Measurements from ENCODE around the gene HASPIN.
A peak's percentile ranks its signal among the peaks of the same experiment; 100 is the strongest.

HASPIN gene

GRCh38 chr17:3678821-3679530 lies 44.7 kb upstream of the HASPIN start:
- no peak overlapping the region for H4K91ac ChIP-seq (ENCODE audit: low read length)
- H3K27ac ChIP-seq (ENCODE audit: low read length, poor library complexity, severe bottlenecking), result no peak overlapping the region
- WGBS, result 93% methylated on average over 27 of the region's 27 CpGs
- no peak overlapping the region for H3K18ac ChIP-seq (ENCODE audit: low read depth in 1 of 2, low read length in 2 of 2)
- no peak overlapping the region for H2AFZ ChIP-seq (ENCODE audit: low read depth, low read length)
- no peak overlapping the region for H3K9ac ChIP-seq (ENCODE audit: low read length)
- DNase-seq, result no peak
- peaks cover 30 to 54% of the 10 kb centered on the region in 2 experiments for H3K27me3 ChIP-seq (ENCODE audit: control insufficient read depth in 1 of 2, insufficient read depth in 1 of 2, low read length in 2 of 2)
- H3K4me3 ChIP-seq (ENCODE audit: insufficient read depth in 1 of 2, low read depth in 1 of 2, low read length in 2 of 2), result no peak overlapping the region
- H2BK120ac ChIP-seq (ENCODE audit: low read depth, low read length), result no peak overlapping the region
- no peaks in the 10 kb centered on the region for H3K36me3 ChIP-seq (ENCODE audit: control insufficient read depth in 1 of 2, insufficient read depth in 2 of 2, low read depth in 1 of 2, low read length in 2 of 2)
- no peaks in the 10 kb centered on the region for H3K9me3 ChIP-seq (ENCODE audit: control insufficient read depth, low read length)
- no peak overlapping the region for H3K23ac ChIP-seq (ENCODE audit: low read length in 2 of 2)
- H3K79me1 ChIP-seq (replicated peaks; ENCODE audit: low read length, poor library complexity, severe bottlenecking), result no peaks in the 10 kb centered on the region
- H4K8ac ChIP-seq (ENCODE audit: low read length), result no peak overlapping the region
- no peak overlapping the region for H3K14ac ChIP-seq (ENCODE audit: low read length in 2 of 2)
- no peak overlapping the region for H3K4me2 ChIP-seq (ENCODE audit: low read length, poor library complexity, severe bottlenecking)
- H3K4ac ChIP-seq (ENCODE audit: low read depth in 1 of 2, low read length in 2 of 2), result no peak overlapping the region
- no peak overlapping the region for H2BK12ac ChIP-seq (ENCODE audit: low read length in 2 of 2)
- peaks cover 11% of the 10 kb centered on the region for H3K4me1 ChIP-seq (ENCODE audit: control insufficient read depth, insufficient read depth, low read depth, low read length)
- H2BK5ac ChIP-seq (ENCODE audit: low read depth, low read length, poor library complexity, severe bottlenecking), result no peak overlapping the region
- H2AK5ac ChIP-seq (ENCODE audit: low read length, severe bottlenecking), result no peak overlapping the region
- no peak overlapping the region for H2BK15ac ChIP-seq (ENCODE audit: low read depth, poor library complexity, severe bottlenecking)

GRCh38 chr17:3679531-3680126 lies 44.1 kb upstream of the HASPIN start:
- Histone ChIP-seq H3K4me2 (ENCODE audit: low read length, poor library complexity, severe bottlenecking) (no peak overlapping the region), H3K9ac (ENCODE audit: low read length) (no peak overlapping the region), H3K79me1 (replicated peaks; ENCODE audit: low read length, poor library complexity, severe bottlenecking) (no peaks in the 10 kb centered on the region), H4K91ac (ENCODE audit: low read length) (no peak overlapping the region), H3K36me3 (ENCODE audit: control insufficient read depth in 1 of 2, insufficient read depth in 2 of 2, low read depth in 1 of 2, low read length in 2 of 2) (no peaks in the 10 kb centered on the region), H2AK5ac (ENCODE audit: low read length, severe bottlenecking) (no peak overlapping the region), H2BK15ac (ENCODE audit: low read depth, poor library complexity, severe bottlenecking) (no peak overlapping the region), H2BK5ac (ENCODE audit: low read depth, low read length, poor library complexity, severe bottlenecking) (no peak overlapping the region), H3K4me1 (ENCODE audit: control insufficient read depth, insufficient read depth, low read depth, low read length) (peaks cover 11% of the 10 kb centered on the region), H3K18ac (ENCODE audit: low read depth in 1 of 2, low read length in 2 of 2) (no peak overlapping the region), H3K4me3 (ENCODE audit: insufficient read depth in 1 of 2, low read depth in 1 of 2, low read length in 2 of 2) (no peak overlapping the region), H3K27ac (ENCODE audit: low read length, poor library complexity, severe bottlenecking) (no peak overlapping the region), H4K8ac (ENCODE audit: low read length) (no peak overlapping the region), H2BK12ac (ENCODE audit: low read length in 2 of 2) (no peak overlapping the region), H3K4ac (ENCODE audit: low read depth in 1 of 2, low read length in 2 of 2) (no peak overlapping the region), H3K23ac (ENCODE audit: low read length in 2 of 2) (no peak overlapping the region), H2AFZ (ENCODE audit: low read depth, low read length) (no peak overlapping the region), H3K27me3 (ENCODE audit: control insufficient read depth in 1 of 2, insufficient read depth in 1 of 2, low read length in 2 of 2) (peaks cover 35 to 58% of the 10 kb centered on the region in 2 experiments), H2BK120ac (ENCODE audit: low read depth, low read length) (no peak overlapping the region), H3K14ac (ENCODE audit: low read length in 2 of 2) (no peak overlapping the region), H3K9me3 (ENCODE audit: control insufficient read depth, low read length) (no peaks in the 10 kb centered on the region)
- 84% methylated on average over 20 of the region's 20 CpGs for WGBS
- no peak for DNase-seq

- no peak overlapping the region for H3K23ac ChIP-seq (ENCODE audit: low read length in 2 of 2)
- H3K27ac ChIP-seq (ENCODE audit: low read length, poor library complexity, severe bottlenecking), result no peak overlapping the region
- WGBS, result 93% methylated on average over 9 of the region's 12 CpGs
- no peak overlapping the region for H3K18ac ChIP-seq (ENCODE audit: low read depth in 1 of 2, low read length in 2 of 2)
- peaks cover 33 to 61% of the 10 kb centered on the region in 2 experiments for H3K27me3 ChIP-seq (ENCODE audit: control insufficient read depth in 1 of 2, insufficient read depth in 1 of 2, low read length in 2 of 2)
- H2BK5ac ChIP-seq (ENCODE audit: low read depth, low read length, poor library complexity, severe bottlenecking), result no peak overlapping the region
- no peak overlapping the region for H4K8ac ChIP-seq (ENCODE audit: low read length)
- H2BK15ac ChIP-seq (ENCODE audit: low read depth, poor library complexity, severe bottlenecking), result no peak overlapping the region
- no peak overlapping the region for H2BK12ac ChIP-seq (ENCODE audit: low read length in 2 of 2)
- H3K9me3 ChIP-seq (ENCODE audit: control insufficient read depth, low read length), result no peaks in the 10 kb centered on the region
- no peak overlapping the region for H2AK5ac ChIP-seq (ENCODE audit: low read length, severe bottlenecking)
- peaks cover 11% of the 10 kb centered on the region for H3K4me1 ChIP-seq (ENCODE audit: control insufficient read depth, insufficient read depth, low read depth, low read length)
- H3K79me1 ChIP-seq (replicated peaks; ENCODE audit: low read length, poor library complexity, severe bottlenecking), result no peaks in the 10 kb centered on the region
- no peak overlapping the region for H2BK120ac ChIP-seq (ENCODE audit: low read depth, low read length)
- H2AFZ ChIP-seq (ENCODE audit: low read depth, low read length), result no peak overlapping the region
- no peaks in the 10 kb centered on the region for H3K36me3 ChIP-seq (ENCODE audit: control insufficient read depth in 1 of 2, insufficient read depth in 2 of 2, low read depth in 1 of 2, low read length in 2 of 2)
- no peak overlapping the region for H3K14ac ChIP-seq (ENCODE audit: low read length in 2 of 2)
- no peak overlapping the region for H3K4me3 ChIP-seq (ENCODE audit: insufficient read depth in 1 of 2, low read depth in 1 of 2, low read length in 2 of 2)
- H3K4ac ChIP-seq (ENCODE audit: low read depth in 1 of 2, low read length in 2 of 2), result no peak overlapping the region
- H3K4me2 ChIP-seq (ENCODE audit: low read length, poor library complexity, severe bottlenecking), result no peak overlapping the region
- no peak for DNase-seq
- H3K9ac ChIP-seq (ENCODE audit: low read length), result no peak overlapping the region
- no peak overlapping the region for H4K91ac ChIP-seq (ENCODE audit: low read length)
Measured at GRCh38 chr17:3681057-3681456, 42.6 kb upstream of the HASPIN start.

- Histone ChIP-seq H3K23ac (ENCODE audit: low read length in 2 of 2) (no peak overlapping the region), H4K8ac (ENCODE audit: low read length) (no peak overlapping the region), H3K4ac (ENCODE audit: low read depth in 1 of 2, low read length in 2 of 2) (no peak overlapping the region), H3K79me1 (replicated peaks; ENCODE audit: low read length, poor library complexity, severe bottlenecking) (no peaks in the 10 kb centered on the region), H3K18ac (ENCODE audit: low read depth in 1 of 2, low read length in 2 of 2) (no peak overlapping the region), H3K9me3 (ENCODE audit: control insufficient read depth, low read length) (no peaks in the 10 kb centered on the region), H3K27me3 (ENCODE audit: control insufficient read depth in 1 of 2, insufficient read depth in 1 of 2, low read length in 2 of 2) (peaks cover 30 to 56% of the 10 kb centered on the region in 2 experiments), H2BK5ac (ENCODE audit: low read depth, low read length, poor library complexity, severe bottlenecking) (no peak overlapping the region), H3K9ac (ENCODE audit: low read length) (no peak overlapping the region), H4K91ac (ENCODE audit: low read length) (no peak overlapping the region), H3K36me3 (ENCODE audit: control insufficient read depth in 1 of 2, insufficient read depth in 2 of 2, low read depth in 1 of 2, low read length in 2 of 2) (no peaks in the 10 kb centered on the region), H3K4me1 (ENCODE audit: control insufficient read depth, insufficient read depth, low read depth, low read length) (peaks cover 11% of the 10 kb centered on the region), H3K27ac (ENCODE audit: low read length, poor library complexity, severe bottlenecking) (no peak overlapping the region), H3K4me2 (ENCODE audit: low read length, poor library complexity, severe bottlenecking) (no peak overlapping the region), H2BK15ac (ENCODE audit: low read depth, poor library complexity, severe bottlenecking) (no peak overlapping the region), H2AFZ (ENCODE audit: low read depth, low read length) (no peak overlapping the region), H2AK5ac (ENCODE audit: low read length, severe bottlenecking) (no peak overlapping the region), H3K4me3 (ENCODE audit: insufficient read depth in 1 of 2, low read depth in 1 of 2, low read length in 2 of 2) (peak overlapping the region in 1 of 2 experiments; percentile 26), H2BK120ac (ENCODE audit: low read depth, low read length) (no peak overlapping the region), H3K14ac (ENCODE audit: low read length in 2 of 2) (no peak overlapping the region), H2BK12ac (ENCODE audit: low read length in 2 of 2) (no peak overlapping the region)
- WGBS, result 84% methylated on average over 20 of the region's 20 CpGs
- no peak for DNase-seq
Measured at GRCh38 chr17:3681565-3681964, 42.1 kb upstream of the HASPIN start.
